K562 (cell line): ENCODE measurements around the gene PGM2. TPM values are rescaled to one million over a fixed set of nuclear protein-coding genes. Genes with fewer than 3 reads are reported as not detected.
A peak's percentile ranks its signal among the peaks of the same experiment; 100 is the strongest.

ENCODE experiments used
- ATAC-seq: fragments of 200-7000 bp; cut with Tn5 transposase; 3 replicates; pipeline ENCODE4 v1.9.1; 2020; ENCODE audit warnings: moderate library complexity
- BruUV-seq: library from RNA; stranded (reverse); fragments of 400-500 nt; replicated peaks from 2 replicates; lab custom pipeline; 2021; lab: Mats Ljungman, UMichigan
- CTCF ChIA-PET: fragments of 300-600 bp; formaldehyde crosslinking; extraction: SDS; loops from one replicate; lab custom pipeline; 2021; ENCODE audit warnings: low intra/inter-chr PET ratio; lab: Yijun Ruan, JAX
- POLR2A ChIA-PET: fragments of 300-600, 350-650 bp; sonication (Branson Sonifier 250); formaldehyde crosslinking; extraction: SDS; loops from one replicate; lab custom pipeline; 2021; ENCODE audit warnings: antibody characterized with exemption, inconsistent platforms; lab: Yijun Ruan, JAX
- DNase-seq, 4 experiments: peaks; one replicate each; pipeline versions ENCODE4 v3.0.0 to v3.0.0-alpha.2; 2011 to 2018; ENCODE audit warnings: low spot score in 3 of 4, mixed read lengths in 3 of 4; ENCODE audit errors: extremely low read depth in 1 of 4
- FAIRE-seq: peaks from 2 replicates; lab custom pipeline; 2011; peaks lifted over from hg19 to GRCh38; lab: Jason Lieb, UNC
- H2AFZ ChIP-seq: 2 replicates; pipeline ENCODE4 v1.6.0; 2011; ENCODE audit warnings: low read depth, low read length, control low read depth, inconsistent platforms
- H3K27ac ChIP-seq: fragments of 200-600 bp; 3 replicates; pipeline ENCODE4 v1.8.0; 2011; ENCODE audit warnings: low read depth, mild to moderate bottlenecking, control low read depth, inconsistent platforms, low read length, moderate library complexity, mixed read lengths; ENCODE audit errors: extremely low read depth
- H3K27me3 ChIP-seq, 2 experiments: fragments of 300-600 bp in 1 of 2; 2 replicates in 1 of 2; 3 replicates in 1 of 2; pipeline versions ENCODE4 v1.6.0 to v1.8.0; 2011; ENCODE audit warnings: inconsistent platforms in 2 of 2, low read length in 2 of 2, mild to moderate bottlenecking in 1 of 2, mixed read lengths in 1 of 2, moderate library complexity in 1 of 2; ENCODE audit not compliant: control insufficient read depth in 2 of 2, insufficient read depth in 2 of 2
- H3K36me3 ChIP-seq: fragments of 300-600 bp; 3 replicates; pipeline ENCODE4 v1.8.0; 2011; ENCODE audit warnings: mild to moderate bottlenecking, low read length, inconsistent platforms; ENCODE audit not compliant: control insufficient read depth, insufficient read depth
- H3K4me1 ChIP-seq, 2 experiments: fragments of 200-600 bp in 1 of 2; replicated peaks in 1 of 2; 2 replicates in 1 of 2; 3 replicates in 1 of 2; pipeline versions ENCODE4 v1.5.1 to v1.8.0; 2011; ENCODE audit warnings: inconsistent platforms in 2 of 2, low read length in 2 of 2, mild to moderate bottlenecking in 1 of 2, mixed read lengths in 1 of 2, moderate library complexity in 1 of 2; ENCODE audit not compliant: control insufficient read depth in 2 of 2, insufficient read depth in 2 of 2
- H3K4me2 ChIP-seq: 2 replicates; pipeline ENCODE4 v1.6.1; 2011; ENCODE audit warnings: low read length, control low read depth, inconsistent platforms, mixed read lengths; ENCODE audit not compliant: insufficient read depth
- H3K4me3 ChIP-seq: fragments of 200-600 bp; sonication (generic), shearing (Covaris generic); 2 replicates; pipeline ENCODE4 v1.5.1; 2016; ENCODE audit warnings: control low read depth, inconsistent platforms
- H3K79me2 ChIP-seq: fragments of 200-600 bp; 3 replicates; pipeline ENCODE4 v1.8.0; 2011; ENCODE audit warnings: low read length, inconsistent platforms; ENCODE audit not compliant: control insufficient read depth, insufficient read depth
- H3K9ac ChIP-seq, 2 experiments: 2 replicates each; pipeline versions ENCODE4 v1.6.0 to v1.6.1; 2011; ENCODE audit warnings: low read depth in 2 of 2, low read length in 2 of 2, control low read depth in 1 of 2, inconsistent platforms in 1 of 2, mild to moderate bottlenecking in 1 of 2, mixed read lengths in 1 of 2; ENCODE audit not compliant: insufficient read depth in 1 of 2
- H3K9me1 ChIP-seq: one replicate; pipeline ENCODE4 v1.6.0; 2011; ENCODE audit warnings: inconsistent platforms, mild to moderate bottlenecking, low read length, moderate library complexity; ENCODE audit not compliant: control insufficient read depth, insufficient read depth
- H3K9me3 ChIP-seq: replicated peaks from 2 replicates; pipeline ENCODE4 v1.5.1; 2011; ENCODE audit warnings: low read depth, low read length, inconsistent platforms; ENCODE audit not compliant: control insufficient read depth, insufficient read depth
- H4K20me1 ChIP-seq: replicated peaks from 2 replicates; pipeline ENCODE4 v1.6.1; 2011; ENCODE audit warnings: low read length, inconsistent platforms, mixed read lengths; ENCODE audit not compliant: control insufficient read depth, insufficient read depth
- ARID1B ChIP-seq: fragments of 450-650 bp; IDR thresholded peaks from 2 replicates; pipeline ENCODE4 v1.6.1; 2016; ENCODE audit warnings: antibody characterized with exemption, mild to moderate bottlenecking, inconsistent platforms
- ERF ChIP-seq: fragments of 450-650 bp; formaldehyde crosslinking; IDR thresholded peaks from 2 replicates; pipeline ENCODE4 v1.4.0; 2020; ENCODE audit warnings: mild to moderate bottlenecking, mixed read lengths
- MAFG ChIP-seq: fragments of 450-650 bp; conservative IDR thresholded peaks from 2 replicates; pipeline ENCODE4 v1.6.1; 2016; ENCODE audit warnings: missing genetic modification characterization, missing compliant biosample characterization
- MEF2A ChIP-seq: IDR thresholded peaks from 2 replicates; pipeline ENCODE4 v1.6.1; 2011; ENCODE audit warnings: low read depth, mild to moderate bottlenecking, low read length, moderate library complexity; ENCODE audit not compliant: control insufficient read depth
- MNT ChIP-seq, 2 experiments: fragments of 450-650 bp; conservative IDR thresholded peaks; 2 replicates each; pipeline ENCODE4 v1.6.1; 2017; ENCODE audit warnings: mild to moderate bottlenecking in 2 of 2, moderate library complexity in 2 of 2
- NFIC ChIP-seq: fragments of 450-650 bp; IDR thresholded peaks from 2 replicates; pipeline ENCODE4 v1.6.1; 2017; ENCODE audit warnings: mild to moderate bottlenecking, inconsistent platforms
- PCBP2 ChIP-seq: fragments of 200-400 bp; formaldehyde crosslinking; IDR thresholded peaks from 2 replicates; pipeline ENCODE4 v1.6.1; 2018; ENCODE audit warnings: low read length, low read depth, mild to moderate bottlenecking, moderate library complexity; ENCODE audit not compliant: poor library complexity, severe bottlenecking
- PPARD ChIP-seq: fragments of 250-450 bp; sonication (Bioruptor Pico); IDR thresholded peaks from 2 replicates; pipeline ENCODE4 v1.8.0; 2022; ENCODE audit warnings: inconsistent platforms, mild to moderate bottlenecking, moderate library complexity
- RBM15 ChIP-seq: fragments of 200-400 bp; formaldehyde crosslinking; IDR thresholded peaks from 2 replicates; pipeline ENCODE4 v1.6.1; 2018; ENCODE audit warnings: mild to moderate bottlenecking, low read length, moderate library complexity; ENCODE audit not compliant: insufficient read depth
- SMAD3 ChIP-seq: fragments of 450-650 bp; formaldehyde crosslinking; conservative IDR thresholded peaks from 2 replicates; pipeline ENCODE4 v1.4.0; 2020; ENCODE audit warnings: mild to moderate bottlenecking
- SRF ChIP-seq, 2 experiments: fragments of 250-450, 450-650 bp in 1 of 2; sonication (Bioruptor Pico) in 1 of 2; sonication (generic) in 1 of 2; formaldehyde crosslinking; IDR thresholded peaks; 2 replicates each; pipeline versions ENCODE4 v1.5.0 to v1.5.1; 2020 to 2022; ENCODE audit warnings: mild to moderate bottlenecking in 1 of 2, missing genetic modification reagents in 1 of 2
- TBP ChIP-seq: optimal IDR thresholded peaks from 2 replicates; pipeline ENCODE3; 2011; ENCODE audit warnings: low read depth, low read length, improper control_type of control experiment
- ZBTB17 ChIP-seq: fragments of 450-650 bp; formaldehyde crosslinking; IDR thresholded peaks from 2 replicates; pipeline ENCODE4 v1.4.0; 2020; ENCODE audit warnings: mild to moderate bottlenecking
- WGBS: fragments of 100-300 bp; shearing (Covaris generic); methylation state at CpG from one replicate; pipeline ENCODE4 v1.1.6; 2016; ENCODE audit warnings: low coverage, mixed read lengths; ENCODE audit not compliant: insufficient coverage; ENCODE audit errors: missing lambda C conversion rate; 5-methylcytosine and 5-hydroxymethylcytosine counted together
- in situ Hi-C: fragments of 300-500 bp; cut with MboI; formaldehyde crosslinking; loops from 4 replicates; pipeline ENCODE4 v1.15.0; 2018; ENCODE audit warnings: inconsistent platforms, mixed read lengths
- intact Hi-C: fragments of 100-400 bp; cut with micrococcal nuclease; formaldehyde crosslinking; loops from 2 replicates; pipeline ENCODE4 v1.14.2; 2022
- polyA plus RNA-seq, 8 experiments: library from polyadenylated mRNA; depleted of rRNA in 4 of 8; stranded (reverse) in 5 of 8; unstranded in 3 of 8; fragments of >200 nt; fragmentation: Nextera tagmentation in 2 of 8; fragmentation: Illumina TruSeq in 1 of 8; extraction: Ambion mirVana in 2 of 8; extraction: Trizol in 1 of 8; gene quantifications; 2 replicates each; pipeline versions ENCODE4 v1.2.1 to v1.2.3, GENCODE V29; 2011 to 2014; ENCODE audit warnings: inconsistent platforms in 1 of 8, missing spikeins in 1 of 8
- total RNA-seq, 7 experiments: library from RNA; depleted of rRNA in 6 of 7; stranded (reverse); fragments of >200 nt in 6 of 7; fragmentation: Illumina TruSeq in 2 of 7; extraction: Trizol in 2 of 7; gene quantifications; 2 replicates each; pipeline versions ENCODE4 v1.2.1 to v1.2.3, GENCODE V29; 2011 to 2021; ENCODE audit warnings: low replicate concordance in 1 of 7
- TF ChIP-seq, protein P1 (sequence below), 2 experiments: fragments of 450-650 bp in 1 of 2; sonication (generic) in 1 of 2; formaldehyde crosslinking in 1 of 2; IDR thresholded peaks in 1 of 2; conservative IDR thresholded peaks in 1 of 2; 2 replicates each; pipeline versions ENCODE4 v1.6.1 to v1.8.1; 2016 to 2023; ENCODE audit warnings: mild to moderate bottlenecking in 2 of 2, moderate library complexity in 2 of 2, inconsistent platforms in 1 of 2, missing genetic modification reagents in 1 of 2
- TF ChIP-seq, protein P2 (sequence below), 3 experiments: IDR thresholded peaks in 2 of 3; conservative IDR thresholded peaks in 1 of 3; 2 replicates each; pipeline ENCODE4 v1.5.1; 2011 to 2012; ENCODE audit warnings: low read length in 3 of 3, mild to moderate bottlenecking in 3 of 3, control low read depth in 2 of 3, improper control_type of control experiment in 1 of 3, inconsistent platforms in 1 of 3, low read depth in 1 of 3, mixed read lengths in 1 of 3, moderate library complexity in 1 of 3; ENCODE audit not compliant: insufficient read depth in 2 of 3

The PGM2 gene
- total and polyA plus RNA-seq, 9 of the 15 experiments (the other 6 are each of a cell fraction or from before 2014, with no cell fraction given): 15.2 to 77.3 (median 51.4) TPM

- in situ Hi-C loops: no loop called here
Observed at GRCh38 chr4:37882665-37883296, 56.3 kb downstream of the PGM2 start.

More at GRCh38 chr4:37882665-37883296, 56.3 kb downstream of the PGM2 start:
- POLR2A ChIA-PET: no interaction called here
- no peak overlapping the region for H3K27ac ChIP-seq
- no peaks in the 10 kb centered on the region for H3K9me1 ChIP-seq
- BruUV-seq: no TSS peak
- H3K79me2 ChIP-seq: no peaks in the 10 kb centered on the region
- peaks cover 2 to 5% of the 10 kb centered on the region in 2 experiments; a peak in 2 of 5 replicates for H3K27me3 ChIP-seq
- H4K20me1 ChIP-seq: no peaks in the 10 kb centered on the region
- no peak for FAIRE-seq
- 0% methylated on average over 4 of the region's 4 CpGs for WGBS
- CTCF ChIA-PET: no interaction called here
- H3K36me3 ChIP-seq: no peaks in the 10 kb centered on the region
- no peak overlapping the region for H3K4me2 ChIP-seq
- peaks cover 0 to 2% of the 10 kb centered on the region in 2 experiments; a peak in 2 of 5 replicates for H3K4me1 ChIP-seq
- peak in 1 of 4 experiments; percentile 7 for DNase-seq
- no peaks in the 10 kb centered on the region for H3K9me3 ChIP-seq
- no peak overlapping the region for H3K4me3 ChIP-seq
- H3K9ac ChIP-seq: no peak overlapping the region
- TF ChIP-seq ERF (CRISPR knock-in tag): no peak
- TF ChIP-seq, protein P1, sequence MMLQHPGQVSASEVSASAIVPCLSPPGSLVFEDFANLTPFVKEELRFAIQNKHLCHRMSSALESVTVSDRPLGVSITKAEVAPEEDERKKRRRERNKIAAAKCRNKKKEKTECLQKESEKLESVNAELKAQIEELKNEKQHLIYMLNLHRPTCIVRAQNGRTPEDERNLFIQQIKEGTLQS (IDR thresholded peaks at IDR 0.05): no peak
- TF ChIP-seq, protein P1 (CRISPR knock-in tag; conservative IDR thresholded peaks at IDR 0.05): no peak
- TF ChIP-seq ZBTB17: 0 out of 2 replicates have a peak, but pooled peaks have one; percentile 41
- TF ChIP-seq PPARD: no peak
- no peak for TF ChIP-seq ARID1B
- peak; percentile 13; the same call in 1 of the 2 replicates for TF ChIP-seq NFIC
- no peak for TF ChIP-seq RBM15
- no peak for TF ChIP-seq SRF (CRISPR knock-in tag; IDR thresholded peaks at IDR 0.05)
- TF ChIP-seq PCBP2: no peak
- no peak for TF ChIP-seq TBP
- TF ChIP-seq MNT (conservative IDR thresholded peaks at IDR 0.05): no peak
- TF ChIP-seq, protein P2, sequence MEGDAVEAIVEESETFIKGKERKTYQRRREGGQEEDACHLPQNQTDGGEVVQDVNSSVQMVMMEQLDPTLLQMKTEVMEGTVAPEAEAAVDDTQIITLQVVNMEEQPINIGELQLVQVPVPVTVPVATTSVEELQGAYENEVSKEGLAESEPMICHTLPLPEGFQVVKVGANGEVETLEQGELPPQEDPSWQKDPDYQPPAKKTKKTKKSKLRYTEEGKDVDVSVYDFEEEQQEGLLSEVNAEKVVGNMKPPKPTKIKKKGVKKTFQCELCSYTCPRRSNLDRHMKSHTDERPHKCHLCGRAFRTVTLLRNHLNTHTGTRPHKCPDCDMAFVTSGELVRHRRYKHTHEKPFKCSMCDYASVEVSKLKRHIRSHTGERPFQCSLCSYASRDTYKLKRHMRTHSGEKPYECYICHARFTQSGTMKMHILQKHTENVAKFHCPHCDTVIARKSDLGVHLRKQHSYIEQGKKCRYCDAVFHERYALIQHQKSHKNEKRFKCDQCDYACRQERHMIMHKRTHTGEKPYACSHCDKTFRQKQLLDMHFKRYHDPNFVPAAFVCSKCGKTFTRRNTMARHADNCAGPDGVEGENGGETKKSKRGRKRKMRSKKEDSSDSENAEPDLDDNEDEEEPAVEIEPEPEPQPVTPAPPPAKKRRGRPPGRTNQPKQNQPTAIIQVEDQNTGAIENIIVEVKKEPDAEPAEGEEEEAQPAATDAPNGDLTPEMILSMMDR (IDR thresholded peaks at IDR 0.05 in 2 of 3, conservative IDR thresholded peaks at IDR 0.05 in 1 of 3; ENCODE audit: insufficient read depth in 2 of 3, low read depth in 1 of 3, low read length in 3 of 3): peak in 1 of 3 experiments; percentile 36; a peak in 2 of 6 replicates
- TF ChIP-seq SMAD3 (CRISPR knock-in tag): no peak
- TF ChIP-seq MAFG: no peak
- no peak for TF ChIP-seq MEF2A
- H2AFZ ChIP-seq: no peak overlapping the region
- no peak for ATAC-seq
- intact Hi-C loops: no loop called here
